Forelimb muscle (tissue), 1 donor: ENCODE results near the gene ATP6V1G2. TPM values are rescaled to one million over a fixed set of nuclear protein-coding genes. Genes with fewer than 3 reads are reported as not detected.
"Not testable (repeated sequence)": the region's sequence is repeated elsewhere in the genome, so short reads cannot be mapped to it uniquely, and the experiment has no call there.

Experiments used
- DNase-seq: peaks from one replicate; pipeline ENCODE4 v3.0.0-alpha.2; 2013; ENCODE audit warnings: low read depth
- polyA plus RNA-seq: library from polyadenylated mRNA; unstranded; fragments of 120-200 nt; gene quantifications from one replicate; pipeline ENCODE4 v1.2.1, GENCODE V29; 2013; ENCODE audit not compliant: insufficient read length

Gene ATP6V1G2
- 3.0 TPM for polyA plus RNA-seq

DNA sequence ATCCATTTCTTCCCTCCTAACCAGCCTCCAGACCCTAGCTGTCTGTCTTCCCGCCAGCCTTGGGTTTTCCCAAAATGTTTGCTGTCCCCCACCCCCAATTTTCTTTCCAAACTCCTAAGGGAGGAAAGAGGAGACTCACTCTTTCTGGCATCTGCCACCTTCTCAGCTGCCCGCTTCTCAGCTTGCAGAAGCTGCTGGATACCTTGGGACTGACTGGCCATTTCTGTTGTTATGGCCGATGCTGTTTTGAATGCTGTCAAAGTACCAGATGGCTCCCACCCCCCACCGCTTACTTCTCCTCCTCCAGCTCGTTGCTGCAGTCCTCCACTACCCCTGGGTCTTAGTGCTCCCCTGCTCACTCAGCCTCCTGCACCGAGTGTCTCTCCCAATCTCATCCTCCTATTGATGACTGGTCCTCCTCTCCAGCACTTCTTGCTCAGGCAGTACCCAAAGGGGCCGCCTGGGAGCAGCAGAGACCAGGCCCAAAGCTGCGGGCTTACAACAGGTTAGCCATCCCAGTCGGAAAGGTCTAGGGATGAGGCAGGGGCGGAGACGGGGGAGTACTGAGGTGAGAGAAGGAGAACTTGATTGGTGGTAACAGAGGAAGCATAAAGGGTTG, at the start of gene ATP6V1G2:
Gene ATP6V1G2, minus strand, starts transcription at position 270 of the 619 bp plus-strand sequence. Its CDS starts 49 bp downstream, at position 221.
- DNase-seq: no peak

DNA sequence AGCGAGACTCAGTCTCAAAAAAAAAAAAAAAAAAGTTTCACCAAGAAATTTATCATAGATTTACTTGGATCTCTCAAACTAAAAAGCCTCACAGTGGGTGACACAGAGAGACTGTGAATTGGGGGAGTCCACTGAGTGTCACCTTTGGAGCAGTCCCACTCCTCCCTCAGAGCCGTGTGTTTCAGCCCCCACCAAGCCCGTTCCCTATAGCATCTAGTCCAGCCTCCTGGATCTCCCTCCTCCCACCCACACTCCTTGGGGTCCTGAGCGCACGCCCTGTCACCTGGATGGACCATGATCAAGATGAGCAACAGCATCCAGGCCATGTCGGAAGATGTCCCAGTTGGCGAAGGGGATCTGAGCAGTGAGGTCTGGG, 46.0 kb upstream of the ATP6V1G2 start:
- no peak for DNase-seq

DNA sequence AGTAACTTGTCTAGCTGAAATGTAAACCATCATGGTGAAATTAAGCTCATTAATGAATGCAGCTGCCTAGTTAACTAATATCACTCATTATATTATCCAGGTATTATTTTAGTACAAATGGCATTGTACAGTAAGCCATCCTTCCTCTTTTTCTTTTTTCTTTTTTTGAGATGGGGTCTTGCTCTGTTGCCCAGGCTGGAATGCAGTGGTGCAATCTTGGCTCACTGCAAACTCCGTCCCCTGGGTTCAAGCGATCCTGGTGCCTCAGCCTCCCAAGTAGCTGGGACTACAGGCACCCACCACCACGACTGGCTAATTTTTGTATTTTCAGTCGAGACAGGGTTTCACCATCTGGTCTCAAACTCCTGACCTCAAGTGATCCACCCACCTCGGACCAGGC, 44.3 kb upstream of the ATP6V1G2 start:
- DNase-seq: not testable (repeated sequence)

DNA sequence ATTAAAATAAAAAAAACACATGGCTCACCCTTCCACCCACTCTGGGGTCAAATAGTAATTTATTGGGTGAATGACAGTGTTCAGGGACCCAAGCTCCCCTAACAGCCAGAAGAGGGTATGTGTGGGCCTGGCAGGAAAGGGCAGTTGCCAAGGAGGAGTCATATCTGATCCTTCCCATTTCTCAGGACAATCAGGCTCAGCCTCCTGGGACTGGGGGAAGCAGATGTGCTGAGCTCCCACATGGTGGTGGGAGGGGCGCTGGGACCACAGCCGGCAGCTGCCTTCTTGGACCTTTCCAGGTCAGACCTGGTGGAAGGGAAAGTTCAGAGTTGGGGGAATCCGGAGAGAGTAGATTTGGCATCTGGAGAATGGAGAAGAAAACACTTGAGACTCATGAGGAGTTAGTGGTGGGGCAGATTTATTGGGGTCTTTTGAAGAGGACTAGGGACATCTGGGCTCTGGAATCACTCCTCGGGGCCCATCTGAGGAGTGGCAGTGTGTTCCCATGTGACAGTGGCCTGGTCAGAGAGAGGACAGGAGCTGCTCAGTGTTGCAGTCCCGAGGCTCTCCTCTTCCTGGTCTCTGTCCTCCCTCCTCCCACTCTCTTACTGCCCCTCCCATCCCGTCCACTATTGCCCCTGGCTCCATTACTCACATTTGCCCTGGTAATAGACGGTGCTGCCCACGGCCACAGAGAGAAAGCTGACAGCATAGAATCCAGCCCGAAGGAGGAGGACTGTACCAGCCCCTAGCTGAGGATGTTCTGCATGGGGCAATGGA, 42.7 kb upstream of the ATP6V1G2 start:
- DNase-seq: no peak

DNA sequence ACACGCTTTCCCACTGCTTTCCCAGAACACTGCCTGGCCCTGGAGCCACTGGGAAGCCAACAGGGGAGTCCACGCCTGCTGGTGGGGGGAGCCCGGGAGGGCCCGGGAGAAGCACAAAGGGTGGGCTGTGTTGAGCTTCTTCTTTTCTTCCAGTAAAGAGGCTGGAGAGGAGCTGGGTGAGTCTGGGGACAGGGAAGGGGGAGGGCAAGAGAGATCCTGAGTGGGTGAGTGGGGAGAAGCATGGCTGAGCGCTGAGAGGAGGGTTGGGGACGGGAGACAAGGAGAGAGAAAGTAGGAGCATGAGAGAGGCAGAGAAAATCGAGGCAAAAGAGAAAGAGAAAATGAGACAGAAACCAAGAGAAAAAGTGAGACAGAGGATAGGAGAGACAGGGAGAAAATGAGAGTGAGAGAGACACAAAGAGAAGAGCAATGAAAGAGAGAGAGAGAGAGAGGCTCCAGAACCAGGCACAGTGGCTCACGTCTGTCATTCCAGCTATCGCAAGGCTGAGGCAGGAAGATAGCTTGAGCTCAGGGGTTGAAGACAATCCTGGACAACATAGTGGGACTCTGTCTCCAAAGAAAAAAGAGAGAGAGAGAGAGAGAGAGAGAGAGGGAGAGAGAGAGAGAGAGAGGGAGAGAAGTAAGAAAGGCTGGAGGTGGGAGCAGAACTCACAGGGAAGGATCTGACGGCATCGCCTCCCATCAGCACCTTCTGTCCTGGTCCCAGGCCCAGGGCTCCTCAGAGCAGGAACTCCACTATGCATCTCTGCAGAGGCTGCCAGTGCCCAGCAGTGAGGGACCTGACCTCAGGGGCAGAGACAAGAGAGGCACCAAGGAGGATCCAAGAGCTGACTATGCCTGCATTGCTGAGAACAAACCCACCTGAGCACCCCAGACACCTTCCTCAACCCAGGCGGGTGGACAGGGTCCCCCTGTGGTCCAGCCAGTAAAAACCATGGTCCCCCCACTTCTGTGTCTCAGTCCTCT, 41.7 kb upstream of the ATP6V1G2 start:
- no peak for DNase-seq

DNA sequence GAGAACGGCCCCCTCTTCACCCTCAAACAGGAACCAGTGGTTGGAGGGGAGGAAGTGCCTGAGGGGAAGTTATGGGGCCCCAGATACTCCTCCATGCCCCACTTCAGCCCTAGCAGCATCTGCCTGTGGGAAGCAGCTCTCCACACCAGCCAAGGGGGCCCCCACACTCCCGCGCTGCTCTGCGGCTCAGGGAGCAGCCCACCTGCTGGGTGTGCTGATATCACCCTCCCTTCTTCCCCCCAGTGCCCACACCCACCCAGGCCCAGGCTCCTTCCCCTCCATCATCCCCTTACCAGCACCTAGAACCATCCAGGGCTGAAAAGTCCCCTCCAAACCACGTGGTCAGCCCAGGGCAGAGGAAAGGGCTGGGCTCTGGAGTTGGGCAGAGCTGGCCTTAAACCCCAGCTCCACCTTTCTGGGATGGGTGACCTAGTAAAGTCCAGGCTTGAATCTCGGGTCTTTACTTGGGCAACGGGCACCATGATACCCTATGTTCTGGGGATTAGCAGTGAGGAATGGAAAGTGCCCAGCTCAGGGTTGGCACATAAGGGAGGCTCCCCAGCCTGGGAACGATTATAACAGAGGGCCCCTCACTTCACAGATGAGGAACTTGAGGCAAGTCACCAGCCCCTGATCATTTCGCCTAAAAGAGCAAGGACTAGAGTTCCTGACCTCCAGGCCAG, 40.3 kb upstream of the ATP6V1G2 start:
- no peak for DNase-seq

DNA sequence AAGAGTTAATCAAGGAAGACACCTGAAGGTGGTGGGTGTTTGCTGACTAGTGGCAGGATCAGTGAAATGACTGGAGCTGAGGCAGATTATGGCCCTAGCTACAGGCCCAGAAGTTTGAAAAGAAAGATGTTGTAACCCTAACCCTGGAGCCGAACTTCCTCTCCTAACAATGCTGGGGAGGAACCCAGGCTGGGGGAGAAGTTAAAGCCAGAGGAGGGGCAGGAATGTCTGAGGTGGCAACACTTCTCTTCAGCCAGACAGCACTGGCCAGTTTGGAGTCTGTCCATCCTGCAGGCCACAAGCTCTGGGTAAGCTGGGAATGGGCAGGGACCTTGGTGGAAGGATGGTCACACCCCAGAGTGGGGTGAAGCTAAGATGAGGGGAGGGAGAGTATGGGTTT, 39.6 kb upstream of the ATP6V1G2 start, which contains the start of gene LST1:
Gene LST1, plus strand, starts transcription at position 270 of the 400 bp plus-strand sequence. CDS start 1,023 bp downstream, outside the sequence.
- DNase-seq: no peak

DNA sequence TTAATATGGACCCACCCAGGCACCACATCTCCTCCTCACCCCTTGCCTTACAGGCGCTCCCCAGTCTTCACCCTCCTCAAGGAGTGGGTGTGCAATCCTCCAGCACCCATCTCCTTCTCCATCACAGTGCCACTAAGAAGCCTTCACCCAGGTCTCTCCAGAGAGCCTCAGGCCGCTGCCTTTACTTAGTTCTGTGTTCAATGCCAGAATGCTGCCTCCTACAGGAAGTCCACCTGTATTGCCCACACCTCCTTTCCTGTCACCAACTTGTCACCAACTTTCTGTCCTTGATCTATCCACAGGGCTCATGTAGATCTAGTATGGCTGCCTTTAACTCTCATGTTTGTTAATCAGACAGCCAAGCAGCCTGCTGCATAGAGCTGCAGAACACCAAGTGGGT, 39.1 kb upstream of the ATP6V1G2 start:
- no peak for DNase-seq

DNA sequence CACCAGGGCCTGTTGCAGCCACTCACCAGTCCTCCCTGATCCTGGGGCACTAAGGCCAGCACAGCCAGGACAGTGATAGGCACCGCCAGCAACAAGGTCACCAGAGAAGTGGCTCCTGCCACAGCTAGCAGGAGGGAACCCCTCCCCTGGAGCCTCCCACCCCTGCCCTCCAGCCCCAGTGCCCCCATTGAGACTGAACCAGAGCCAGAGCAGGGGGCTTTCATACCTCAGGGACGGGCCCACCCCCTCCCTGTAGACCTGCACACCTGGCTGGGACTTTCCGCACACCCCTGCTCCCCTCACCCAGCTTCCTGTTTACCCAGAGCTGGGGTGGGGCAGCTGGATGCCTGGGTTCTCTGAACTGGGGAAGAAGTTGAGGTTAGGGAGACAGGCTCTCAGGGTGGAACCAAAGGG, 35.8 kb upstream of the ATP6V1G2 start, which contains the start of gene LTB:
Gene LTB, minus strand, starts transcription at position 195 of the 414 bp plus-strand sequence. Its CDS starts 7 bp downstream, at position 188.
- DNase-seq: no peak

DNA sequence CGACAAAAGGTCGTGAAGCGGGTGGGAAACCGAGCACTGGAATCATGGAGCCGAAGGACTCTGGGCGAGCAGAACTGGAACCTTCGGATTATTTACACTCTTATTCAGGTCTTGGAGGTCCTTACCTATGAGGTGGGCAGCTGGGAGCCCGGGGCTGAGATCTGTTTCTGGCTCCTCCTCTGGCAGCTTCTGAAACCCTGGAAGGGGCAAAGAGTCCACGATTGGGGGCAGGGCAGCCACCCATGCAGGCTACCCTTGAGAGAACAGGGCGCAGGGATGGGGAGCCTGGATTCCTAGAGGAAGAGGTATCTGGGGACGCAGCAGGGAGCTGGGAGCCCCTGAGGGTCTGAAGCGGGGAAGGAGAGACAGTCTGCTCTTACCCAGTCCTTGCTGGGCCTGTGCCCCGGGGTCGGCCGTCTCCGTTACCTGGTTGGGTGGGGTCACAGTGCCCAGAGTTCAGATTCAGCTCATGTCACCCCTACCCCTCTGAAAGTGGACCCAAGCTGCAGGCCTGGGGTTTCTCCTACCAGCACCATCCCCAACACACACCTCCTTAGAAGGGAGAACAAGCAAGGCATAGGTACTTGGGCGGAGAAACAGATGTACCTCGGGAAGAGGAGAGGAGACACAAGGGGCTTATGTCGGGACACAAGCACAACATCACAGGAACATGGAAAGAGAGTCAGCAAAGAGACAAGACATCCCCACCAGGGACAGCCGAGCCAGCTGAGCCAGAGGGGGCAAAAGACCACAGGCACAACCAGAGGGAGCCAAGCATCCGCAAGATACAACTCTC, 35.2 kb upstream of the ATP6V1G2 start:
- DNase-seq: no peak

DNA sequence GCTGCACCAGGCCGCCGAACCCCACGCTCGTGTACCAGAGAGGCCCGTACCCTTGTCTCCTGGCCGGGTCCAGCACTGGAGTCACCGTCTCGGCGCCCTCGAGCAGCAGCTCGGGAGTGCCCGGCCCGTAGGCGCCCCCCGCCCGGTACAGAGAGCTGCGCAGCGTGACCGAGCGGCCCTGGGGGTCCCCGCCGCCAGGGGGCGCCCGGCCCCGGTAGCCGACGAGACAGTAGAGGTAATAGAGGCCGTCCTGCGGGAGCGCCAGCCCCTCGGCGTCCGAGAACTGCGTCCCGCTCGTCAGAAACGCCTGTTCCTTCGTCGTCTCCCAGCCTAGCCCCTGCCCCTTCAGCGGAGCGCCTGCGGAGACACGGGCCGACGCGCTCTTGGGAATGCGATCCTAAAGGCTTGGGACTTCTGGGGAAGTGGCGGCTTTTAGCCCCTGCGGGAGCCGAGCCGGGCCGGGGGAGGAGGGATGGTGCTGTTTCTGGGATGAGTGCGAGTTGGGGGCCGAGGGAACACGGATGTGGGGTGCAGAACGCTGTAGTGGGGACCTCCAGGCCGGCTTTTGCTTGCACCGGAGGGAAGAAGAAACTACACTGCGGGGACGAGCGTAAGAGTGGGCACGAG, 34.5 kb upstream of the ATP6V1G2 start:
- DNase-seq: no peak

DNA sequence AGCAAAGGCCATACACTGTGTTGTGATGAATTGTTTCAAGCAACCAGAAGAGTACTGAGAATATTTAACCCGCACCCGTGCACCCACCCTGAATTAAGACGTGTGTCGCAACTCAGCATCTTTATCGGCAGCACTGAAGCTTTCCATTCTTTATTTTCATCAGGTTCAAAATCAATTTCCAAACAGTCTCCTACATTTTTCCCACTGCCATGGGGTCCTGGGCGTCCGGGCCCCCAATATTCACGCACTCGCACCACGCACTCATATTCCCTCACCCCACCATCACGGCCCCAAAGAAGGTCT, 34.0 kb upstream of the ATP6V1G2 start:
- no peak for DNase-seq

DNA sequence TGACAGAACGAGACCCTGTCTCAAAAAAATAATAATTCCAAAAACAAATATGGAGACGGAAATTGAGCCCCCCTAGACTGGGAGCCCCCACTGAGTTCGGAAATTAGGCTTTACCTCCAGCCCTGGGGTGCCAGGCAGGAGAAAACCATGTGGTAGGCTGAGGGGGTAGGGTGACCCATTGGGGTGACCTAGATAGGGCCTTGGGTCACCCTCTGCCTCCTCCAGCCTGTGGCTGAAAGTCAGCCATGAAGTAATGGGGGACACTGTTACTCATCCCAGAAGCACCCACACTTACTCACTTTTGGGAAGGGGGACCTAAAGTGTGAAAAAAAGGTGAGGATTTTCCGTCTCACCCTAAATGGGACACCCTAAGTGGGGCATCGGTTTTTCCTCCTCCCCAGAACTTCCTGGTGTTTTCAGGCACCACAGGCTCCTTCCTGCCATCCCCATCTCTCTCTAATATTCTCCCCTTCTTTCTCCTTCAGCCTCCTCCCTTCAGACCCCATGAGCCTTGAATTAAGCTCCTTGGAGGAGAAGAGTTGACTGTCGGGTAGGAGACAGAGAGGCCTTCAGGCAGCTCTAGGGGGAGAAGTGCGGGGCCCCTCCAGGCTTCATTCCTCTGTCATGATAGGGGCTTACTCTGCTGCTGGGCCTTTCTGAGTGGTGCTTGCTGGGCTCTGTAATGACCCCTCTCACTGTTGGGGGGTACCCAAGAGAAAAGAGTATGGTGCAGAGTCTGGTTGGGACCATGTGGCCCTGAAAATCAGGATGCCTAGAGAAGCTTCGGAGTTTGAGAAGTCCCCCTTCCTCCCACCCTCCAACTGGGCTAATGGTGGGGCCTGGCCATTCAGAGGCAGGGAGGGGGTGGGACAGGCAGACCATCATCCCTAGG, 33.4 kb upstream of the ATP6V1G2 start:
- DNase-seq: no peak

DNA sequence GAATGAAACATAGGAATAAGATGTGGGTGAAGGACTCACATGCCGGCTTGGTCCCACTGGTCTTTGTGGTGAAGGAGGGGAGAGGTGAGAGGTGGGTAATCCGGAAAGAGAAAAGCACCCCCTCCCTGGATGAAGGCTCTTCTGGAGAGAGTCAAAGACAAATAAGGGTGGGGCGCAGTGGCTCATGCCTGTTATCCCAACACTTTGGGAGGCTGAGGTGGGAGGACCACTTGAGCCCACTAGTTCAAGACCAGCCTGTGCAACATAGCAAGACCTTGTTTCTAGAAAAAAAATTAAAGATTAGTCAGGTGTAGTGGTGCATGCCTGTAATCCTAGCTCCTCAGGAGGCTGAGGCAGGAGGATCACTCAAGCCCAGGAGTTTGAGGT, 32.7 kb upstream of the ATP6V1G2 start:
- DNase-seq: no peak

DNA sequence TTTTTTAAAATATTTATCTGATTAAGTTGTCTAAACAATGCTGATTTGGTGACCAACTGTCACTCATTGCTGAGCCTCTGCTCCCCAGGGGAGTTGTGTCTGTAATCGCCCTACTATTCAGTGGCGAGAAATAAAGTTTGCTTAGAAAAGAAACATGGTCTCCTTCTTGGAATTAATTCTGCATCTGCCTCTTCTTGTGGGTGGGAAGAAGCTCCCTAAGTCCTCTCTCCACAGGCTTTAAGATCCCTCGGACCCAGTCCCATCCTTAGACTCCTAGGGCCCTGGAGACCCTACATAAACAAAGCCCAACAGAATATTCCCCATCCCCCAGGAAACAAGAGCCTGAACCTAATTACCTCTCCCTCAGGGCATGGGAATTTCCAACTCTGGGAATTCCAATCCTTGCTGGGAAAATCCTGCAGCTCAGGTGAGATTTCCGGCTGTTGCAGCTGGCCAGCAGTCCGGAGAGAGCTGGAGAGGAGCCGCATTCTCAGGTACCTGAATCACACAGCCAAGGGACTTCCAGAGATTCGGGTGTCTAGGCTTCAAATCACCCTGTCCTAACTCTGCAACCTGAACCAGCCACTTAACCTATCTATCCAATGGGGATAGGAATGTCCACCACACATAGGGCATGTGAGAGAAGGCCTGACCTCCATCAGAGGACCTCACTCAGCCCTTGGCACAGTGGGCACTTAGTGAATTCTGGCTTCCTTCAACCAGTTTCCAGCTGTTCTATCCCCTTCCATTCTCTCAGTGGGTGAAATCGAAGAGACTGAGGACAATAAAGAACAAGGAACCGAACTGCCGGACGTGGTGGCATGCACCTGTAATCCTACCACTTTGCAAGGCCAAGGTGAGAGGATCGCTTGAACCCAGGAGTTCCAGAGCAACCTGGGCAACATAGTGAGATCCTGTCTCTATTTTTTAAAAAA, 32.0 kb upstream of the ATP6V1G2 start:
- no peak for DNase-seq

DNA sequence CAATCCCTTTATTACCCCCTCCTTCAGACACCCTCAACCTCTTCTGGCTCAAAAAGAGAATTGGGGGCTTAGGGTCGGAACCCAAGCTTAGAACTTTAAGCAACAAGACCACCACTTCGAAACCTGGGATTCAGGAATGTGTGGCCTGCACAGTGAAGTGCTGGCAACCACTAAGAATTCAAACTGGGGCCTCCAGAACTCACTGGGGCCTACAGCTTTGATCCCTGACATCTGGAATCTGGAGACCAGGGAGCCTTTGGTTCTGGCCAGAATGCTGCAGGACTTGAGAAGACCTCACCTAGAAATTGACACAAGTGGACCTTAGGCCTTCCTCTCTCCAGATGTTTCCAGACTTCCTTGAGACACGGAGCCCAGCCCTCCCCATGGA, 31.2 kb upstream of the ATP6V1G2 start:
- DNase-seq: no peak

DNA sequence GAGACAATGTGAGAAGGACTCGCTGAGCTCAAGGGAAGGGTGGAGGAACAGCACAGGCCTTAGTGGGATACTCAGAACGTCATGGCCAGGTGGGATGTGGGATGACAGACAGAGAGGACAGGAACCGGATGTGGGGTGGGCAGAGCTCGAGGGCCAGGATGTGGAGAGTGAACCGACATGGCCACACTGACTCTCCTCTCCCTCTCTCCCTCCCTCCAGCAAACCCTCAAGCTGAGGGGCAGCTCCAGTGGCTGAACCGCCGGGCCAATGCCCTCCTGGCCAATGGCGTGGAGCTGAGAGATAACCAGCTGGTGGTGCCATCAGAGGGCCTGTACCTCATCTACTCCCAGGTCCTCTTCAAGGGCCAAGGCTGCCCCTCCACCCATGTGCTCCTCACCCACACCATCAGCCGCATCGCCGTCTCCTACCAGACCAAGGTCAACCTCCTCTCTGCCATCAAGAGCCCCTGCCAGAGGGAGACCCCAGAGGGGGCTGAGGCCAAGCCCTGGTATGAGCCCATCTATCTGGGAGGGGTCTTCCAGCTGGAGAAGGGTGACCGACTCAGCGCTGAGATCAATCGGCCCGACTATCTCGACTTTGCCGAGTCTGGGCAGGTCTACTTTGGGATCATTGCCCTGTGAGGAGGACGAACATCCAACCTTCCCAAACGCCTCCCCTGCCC, 30.6 kb upstream of the ATP6V1G2 start:
- no peak for DNase-seq
